HepG2 (cell line): Measurements from ENCODE around the gene ZNRF3. TPM values are rescaled to one million over a fixed set of nuclear protein-coding genes. Genes with fewer than 3 reads are reported as not detected.

Source experiments
- ATAC-seq: fragments of 200-7000 bp; cut with Tn5 transposase; 3 replicates; pipeline ENCODE4 v1.9.1; 2020; ENCODE audit warnings: mild to moderate bottlenecking, moderate library complexity
- BruUV-seq: library from RNA; stranded (reverse); fragments of 400-500 nt; replicated peaks from 2 replicates; lab custom pipeline; 2021; lab: Mats Ljungman, UMichigan
- CTCF ChIA-PET: fragments of 300-600 bp; formaldehyde crosslinking; extraction: SDS; loops from one replicate; lab custom pipeline; 2021; ENCODE audit warnings: low total read pairs, inconsistent platforms, low intra/inter-chr PET ratio; lab: Yijun Ruan, JAX
- POLR2A ChIA-PET: fragments of 350-600 bp; sonication (Branson Sonifier 250); formaldehyde crosslinking; loops from one replicate; lab custom pipeline; 2020; ENCODE audit warnings: antibody characterized with exemption, inconsistent platforms; lab: Yijun Ruan, JAX
- DNase-seq: peaks from one replicate; pipeline ENCODE4 v3.0.0-alpha.2; 2015; ENCODE audit warnings: low spot score
- FAIRE-seq: peaks from 3 replicates; lab custom pipeline; 2011; peaks lifted over from hg19 to GRCh38; lab: Jason Lieb, UNC
- H2AFZ ChIP-seq: one replicate; pipeline ENCODE4 v1.6.1; 2011; ENCODE audit warnings: low read length, inconsistent platforms
- H3K27ac ChIP-seq: fragments of 300-600 bp; 3 replicates; pipeline ENCODE4 v1.8.0; 2011; ENCODE audit warnings: mixed run types, mild to moderate bottlenecking, mixed read lengths, low read length, inconsistent platforms; ENCODE audit not compliant: insufficient read depth; ENCODE audit errors: extremely low read length
- H3K27me3 ChIP-seq, 2 experiments: fragments of 200-600 bp in 1 of 2; 2 replicates in 1 of 2; 3 replicates in 1 of 2; pipeline versions ENCODE4 v1.6.0 to v1.8.0; 2011; ENCODE audit warnings: low read length in 2 of 2, mild to moderate bottlenecking in 2 of 2, moderate library complexity in 2 of 2, inconsistent platforms in 1 of 2; ENCODE audit not compliant: insufficient read depth in 2 of 2, control insufficient read depth in 1 of 2
- H3K36me3 ChIP-seq, 2 experiments: fragments of 200-600 bp in 1 of 2; replicated peaks in 1 of 2; 2 replicates in 1 of 2; 3 replicates in 1 of 2; pipeline versions ENCODE4 v1.5.1 to v1.8.0; 2011; ENCODE audit warnings: low read length in 2 of 2, inconsistent platforms in 1 of 2; ENCODE audit not compliant: insufficient read depth in 2 of 2, control insufficient read depth in 1 of 2
- H3K4me1 ChIP-seq: 2 replicates; pipeline ENCODE4 v1.5.1; 2012; ENCODE audit warnings: low read length, inconsistent platforms; ENCODE audit not compliant: insufficient read depth
- H3K4me2 ChIP-seq: 2 replicates; pipeline ENCODE4 v1.6.0; 2011; ENCODE audit warnings: low read depth, low read length, inconsistent platforms
- H3K4me3 ChIP-seq, 3 experiments: fragments of 200-600 bp in 1 of 3; sonication (generic), shearing (Covaris generic) in 1 of 3; replicated peaks in 1 of 3; 2 replicates each; pipeline ENCODE4 v1.5.1; 2011 to 2016; ENCODE audit warnings: low read length in 3 of 3, inconsistent platforms in 2 of 3, low read depth in 2 of 3, mild to moderate bottlenecking in 2 of 3, control low read depth in 1 of 3, mixed read lengths in 1 of 3; ENCODE audit not compliant: insufficient read depth in 1 of 3
- H3K79me2 ChIP-seq: one replicate; pipeline ENCODE4 v1.6.1; 2011; ENCODE audit warnings: low read length, inconsistent platforms; ENCODE audit not compliant: insufficient read depth
- H3K9ac ChIP-seq: 2 replicates; pipeline ENCODE4 v1.6.0; 2011; ENCODE audit warnings: mild to moderate bottlenecking, low read depth, low read length, inconsistent platforms; ENCODE audit not compliant: insufficient read depth
- H3K9me3 ChIP-seq: 2 replicates; pipeline ENCODE4 v1.5.1; 2012; ENCODE audit warnings: mild to moderate bottlenecking, low read length
- H4K20me1 ChIP-seq: 2 replicates; pipeline ENCODE4 v1.6.0; 2011; ENCODE audit warnings: inconsistent platforms, mild to moderate bottlenecking, low read length, moderate library complexity; ENCODE audit not compliant: insufficient read depth
- CCDC6 ChIP-seq: sonication (generic); formaldehyde crosslinking; IDR thresholded peaks from 2 replicates; pipeline ENCODE4 v1.8.1; 2022; ENCODE audit warnings: mild to moderate bottlenecking, missing genetic modification reagents, moderate library complexity
- HDAC2 ChIP-seq: sonication (generic); formaldehyde crosslinking; IDR thresholded peaks from 2 replicates; pipeline ENCODE4 v1.4.0; 2020; ENCODE audit warnings: missing genetic modification reagents
- NR3C1 ChIP-seq: sonication (generic); formaldehyde crosslinking; IDR thresholded peaks from 2 replicates; pipeline ENCODE4 v1.4.0; 2020; ENCODE audit warnings: missing genetic modification reagents
- RBM22 ChIP-seq: fragments of 200-400 bp; formaldehyde crosslinking; optimal IDR thresholded peaks from 2 replicates; pipeline ENCODE3; 2017; ENCODE audit warnings: mild to moderate bottlenecking, low read length, moderate library complexity
- RCOR2 ChIP-seq: IDR thresholded peaks from 2 replicates; pipeline ENCODE4 v1.6.1; 2016; ENCODE audit warnings: missing biosample characterization, missing genetic modification reagents
- SP1 ChIP-seq, 2 experiments: fragments of 450-650 bp in 1 of 2; sonication (generic) in 1 of 2; formaldehyde crosslinking in 1 of 2; IDR thresholded peaks; 2 replicates each; pipeline versions ENCODE4 v1.4.0 to v1.6.1; 2016 to 2020; ENCODE audit warnings: missing genetic modification reagents in 1 of 2
- TRAFD1 ChIP-seq: sonication (generic); formaldehyde crosslinking; IDR thresholded peaks from 2 replicates; pipeline ENCODE4 v1.5.1; 2020; ENCODE audit warnings: missing genetic modification reagents, mild to moderate bottlenecking, borderline replicate concordance
- YY1 ChIP-seq: IDR thresholded peaks from 2 replicates; pipeline ENCODE4 v1.6.1; 2011; ENCODE audit warnings: low read length, low read depth, moderate library complexity, mild to moderate bottlenecking; ENCODE audit not compliant: insufficient read depth, insufficient replicate concordance
- WGBS: methylation state at CpG from one replicate; pipeline ENCODE4 v1.1.6; 2017; ENCODE audit warnings: low lambda C conversion rate; 5-methylcytosine and 5-hydroxymethylcytosine counted together
- in situ Hi-C: cut with HindIII; loops from 2 replicates; pipeline ENCODE4 v1.10.0; 2017; ENCODE audit warnings: low pct_unique_long_range_greater_than_20kb; ENCODE audit not compliant: extremely low pct_ligation_motif_present
- intact Hi-C: fragments of 100-400 bp; cut with micrococcal nuclease; formaldehyde crosslinking; loops from one replicate; pipeline ENCODE4 v1.10.0; 2022; ENCODE audit not compliant: unreplicated experiment
- polyA plus RNA-seq, 8 experiments: library from polyadenylated mRNA; depleted of rRNA in 3 of 8; stranded (reverse) in 7 of 8; unstranded in 1 of 8; fragments of >200 nt; fragmentation: Illumina TruSeq in 4 of 8; extraction: Trizol in 4 of 8; gene quantifications; 2 replicates each; pipeline versions ENCODE4 v1.2.1 to v1.2.3, GENCODE V29; 2011 to 2016; ENCODE audit warnings: low read depth in 4 of 8, missing spikeins in 1 of 8, mixed read lengths in 1 of 8; ENCODE audit not compliant: insufficient read depth in 1 of 8
- total RNA-seq, 5 experiments: library from RNA; depleted of rRNA; stranded (reverse); fragments of >200 nt; fragmentation: Illumina TruSeq; extraction: Trizol; gene quantifications; 2 replicates each; pipeline ENCODE4 v1.2.3, GENCODE V29; 2016; ENCODE audit warnings: low read depth in 1 of 5

Gene ZNRF3
- total and polyA plus RNA-seq, 2 of the 13 experiments (the other 11 are each of a cell fraction or from before 2014, with no cell fraction given) = 20.3 to 36.7 TPM

GRCh38 chr22:28942333-28942732 lies 59.0 kb downstream of the ZNRF3 start:
- ATAC-seq = peak; percentile 64
- 70% methylated on average over 5 of the region's 5 CpGs for WGBS
- no peak overlapping the region for H3K4me2 ChIP-seq
- H3K4me3 ChIP-seq = no peak overlapping the region
- no peaks in the 10 kb centered on the region for H3K27me3 ChIP-seq
- peaks cover 78% of the 10 kb centered on the region for H3K4me1 ChIP-seq
- peaks cover 10% of the 10 kb centered on the region; the same call in 1 of the 2 replicates for H3K9me3 ChIP-seq
- ChIA-PET CTCF (no interaction called here), POLR2A (interaction anchor here (0.8 to 1.9 kb wide), 8 partner anchors 9 to 89 kb away, joined by 3 to 6 read pairs (median 4); partner anchors contain the start of gene ZNRF3)
- H3K36me3 ChIP-seq = peaks cover 3 to 25% of the 10 kb centered on the region in 2 experiments; a peak in 3 of 5 replicates
- TF ChIP-seq YY1 (no peak), TRAFD1 (no peak), NR3C1 (CRISPR knock-in tag) (no peak), RBM22 (peak; percentile 91), HDAC2 (CRISPR knock-in tag) (no peak), RCOR2 (CRISPR knock-in tag) (no peak), SP1 (IDR thresholded peaks at IDR 0.05) (no peak), SP1 (CRISPR knock-in tag; IDR thresholded peaks at IDR 0.05) (no peak), CCDC6 (no peak)
- intact Hi-C loops (loop anchor here (5.0 kb wide), 1 partner anchor 50 kb away; no protein-coding TSS in a partner anchor), in situ Hi-C loops (no loop called here)
- BruUV-seq = no TSS peak
- peaks cover 95% of the 10 kb centered on the region for H3K79me2 ChIP-seq
- peak; percentile 55 for FAIRE-seq
- H4K20me1 ChIP-seq = peaks cover 8% of the 10 kb centered on the region
- no peak overlapping the region for H2AFZ ChIP-seq
- peak overlapping the region; percentile 5; the same call in 1 of the 2 replicates for H3K9ac ChIP-seq
- peak overlapping the region; percentile 48 for H3K27ac ChIP-seq
- DNase-seq = no peak
